Bronchial epithelial cell (primary cell): ENCODE results near the gene CRTC2. TPM values are rescaled to one million over a fixed set of nuclear protein-coding genes. Genes with fewer than 3 reads are reported as not detected.

ENCODE experiments used
- DNase-seq: peaks from one replicate; pipeline ENCODE4 v3.0.0-alpha.2; 2010; ENCODE audit warnings: low read depth
- FAIRE-seq: peaks from 2 replicates; lab custom pipeline; 2011; peaks lifted over from hg19 to GRCh38; lab: Jason Lieb, UNC
- H3K27me3 ChIP-seq: 2 replicates; pipeline ENCODE4 v1.5.1; 2011; ENCODE audit warnings: low read length; ENCODE audit not compliant: control insufficient read depth, insufficient read depth
- H3K36me3 ChIP-seq: 2 replicates; pipeline ENCODE4 v1.5.1; 2011; ENCODE audit warnings: low read length; ENCODE audit not compliant: control insufficient read depth, insufficient read depth
- H3K4me3 ChIP-seq: 2 replicates; pipeline ENCODE4 v1.5.1; 2011; ENCODE audit warnings: mild to moderate bottlenecking, low read depth, low read length, control low read depth
- CTCF ChIP-seq: IDR thresholded peaks from 2 replicates; pipeline ENCODE4 v1.5.1; 2011; ENCODE audit warnings: mild to moderate bottlenecking, moderate library complexity, low read length, control low read depth, inconsistent platforms; ENCODE audit not compliant: insufficient read depth, severe bottlenecking
- total RNA-seq: library from RNA; depleted of rRNA; stranded (reverse); fragments of >200 nt; gene quantifications from 2 replicates; pipeline ENCODE4 v1.2.1, GENCODE V29; 2014

Gene CRTC2
- total RNA-seq, 1 donor from 2014 or later, result 2.6 TPM

- Histone ChIP-seq H3K4me3 (no peak overlapping the region), H3K27me3 (no peaks in the 10 kb centered on the region), H3K36me3 (peaks cover 19% of the 10 kb centered on the region)
- DNase-seq, result no peak
- no peak for TF ChIP-seq CTCF
- no peak for FAIRE-seq
Observed at GRCh38 chr1:153928791-153929341, 29.5 kb downstream of the CRTC2 start.

DNA sequence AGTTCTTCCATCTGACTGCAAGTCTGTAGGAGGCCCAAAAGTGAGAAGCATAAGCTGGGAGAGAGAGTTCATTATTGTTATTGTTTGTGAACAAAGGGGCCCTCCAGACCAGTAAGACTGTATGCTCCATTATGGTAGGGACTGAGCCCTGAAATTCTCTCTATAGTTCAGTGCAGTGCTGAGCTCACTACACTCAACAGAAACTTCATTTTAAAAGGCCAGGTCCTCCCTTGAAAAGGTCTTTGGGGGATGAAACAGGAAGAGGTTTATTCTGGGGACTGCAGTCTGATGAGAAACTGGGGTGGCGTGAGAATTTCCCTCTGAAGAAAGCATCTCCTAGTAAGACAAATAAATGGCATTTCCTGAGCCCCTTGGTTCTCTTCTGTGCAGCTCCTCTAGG is 30.2 kb downstream of the CRTC2 start:
- TF ChIP-seq CTCF, result no peak
- no peak for FAIRE-seq

GRCh38 chr1:153926405-153926804 is 32.0 kb downstream of the CRTC2 start:
- Histone ChIP-seq H3K27me3 (no peaks in the 10 kb centered on the region), H3K36me3 (peaks cover 9% of the 10 kb centered on the region), H3K4me3 (no peak overlapping the region)
- FAIRE-seq, result no peak
- no peak for TF ChIP-seq CTCF
- no peak for DNase-seq

More for the DNA sequence above, 30.2 kb downstream of the CRTC2 start:
- Histone ChIP-seq H3K36me3 (peaks cover 15% of the 10 kb centered on the region), H3K27me3 (no peaks in the 10 kb centered on the region), H3K4me3 (no peak overlapping the region)
- DNase-seq, result no peak

DNA sequence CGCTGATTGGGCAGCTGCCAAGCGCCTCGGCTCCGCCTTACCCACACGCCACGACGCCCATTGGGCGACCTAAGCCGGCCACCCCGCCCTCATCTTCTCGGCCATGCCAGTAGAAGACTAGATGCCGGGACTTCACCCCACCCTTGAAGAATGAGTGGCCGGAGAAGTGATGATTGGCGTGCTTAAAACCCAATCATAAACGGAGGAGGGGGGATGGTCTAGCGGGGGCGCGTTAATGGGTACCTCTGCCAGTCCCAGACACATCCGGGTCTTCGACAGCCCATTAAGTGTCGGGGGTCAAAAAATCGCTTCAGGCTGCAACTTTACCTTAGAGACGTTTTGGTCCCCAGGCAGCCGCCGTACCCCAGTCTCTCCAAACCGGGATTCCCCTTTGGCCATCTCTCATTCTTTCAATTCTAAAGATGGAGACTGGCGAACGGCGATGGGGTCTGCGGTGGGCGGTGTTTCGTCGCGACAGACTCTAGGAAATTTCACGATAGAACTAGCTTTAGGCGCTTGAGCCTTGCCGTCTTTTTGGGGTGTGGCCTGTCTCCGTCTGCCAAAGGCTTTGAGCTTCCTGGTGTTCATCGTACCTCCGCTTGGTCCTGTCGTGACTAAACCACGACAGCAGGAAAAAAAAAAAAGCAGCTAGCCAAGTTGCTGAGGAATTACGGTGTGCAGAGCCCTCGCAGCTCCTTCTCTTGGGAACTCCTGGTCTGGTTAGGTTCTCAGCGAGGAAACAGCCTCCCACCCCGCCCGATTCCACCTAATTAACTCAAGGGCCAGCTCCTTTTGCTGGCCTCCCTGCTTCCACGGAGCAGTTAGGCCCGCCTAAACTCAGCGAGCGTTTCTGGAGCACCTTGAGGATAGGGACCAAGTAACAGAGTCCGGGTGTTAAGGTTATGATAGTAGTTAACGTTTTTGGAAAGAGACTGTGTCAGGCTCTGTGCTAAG is 35.2 kb downstream of the CRTC2 start, which contains the start of gene GATAD2B:
Gene GATAD2B, minus strand, starts transcription at position 1 of the 954 bp plus-strand sequence. CDS start 94,625 bp downstream, outside the sequence.
- Histone ChIP-seq H3K4me3 (peak within 1 kb of the TSS; percentile 42), H3K36me3 (no peaks in the 10 kb centered on the region), H3K27me3 (no peaks in the 10 kb centered on the region)
- no peak for TF ChIP-seq CTCF
- DNase-seq, result peak; percentile 98
- no peak for FAIRE-seq

DNA sequence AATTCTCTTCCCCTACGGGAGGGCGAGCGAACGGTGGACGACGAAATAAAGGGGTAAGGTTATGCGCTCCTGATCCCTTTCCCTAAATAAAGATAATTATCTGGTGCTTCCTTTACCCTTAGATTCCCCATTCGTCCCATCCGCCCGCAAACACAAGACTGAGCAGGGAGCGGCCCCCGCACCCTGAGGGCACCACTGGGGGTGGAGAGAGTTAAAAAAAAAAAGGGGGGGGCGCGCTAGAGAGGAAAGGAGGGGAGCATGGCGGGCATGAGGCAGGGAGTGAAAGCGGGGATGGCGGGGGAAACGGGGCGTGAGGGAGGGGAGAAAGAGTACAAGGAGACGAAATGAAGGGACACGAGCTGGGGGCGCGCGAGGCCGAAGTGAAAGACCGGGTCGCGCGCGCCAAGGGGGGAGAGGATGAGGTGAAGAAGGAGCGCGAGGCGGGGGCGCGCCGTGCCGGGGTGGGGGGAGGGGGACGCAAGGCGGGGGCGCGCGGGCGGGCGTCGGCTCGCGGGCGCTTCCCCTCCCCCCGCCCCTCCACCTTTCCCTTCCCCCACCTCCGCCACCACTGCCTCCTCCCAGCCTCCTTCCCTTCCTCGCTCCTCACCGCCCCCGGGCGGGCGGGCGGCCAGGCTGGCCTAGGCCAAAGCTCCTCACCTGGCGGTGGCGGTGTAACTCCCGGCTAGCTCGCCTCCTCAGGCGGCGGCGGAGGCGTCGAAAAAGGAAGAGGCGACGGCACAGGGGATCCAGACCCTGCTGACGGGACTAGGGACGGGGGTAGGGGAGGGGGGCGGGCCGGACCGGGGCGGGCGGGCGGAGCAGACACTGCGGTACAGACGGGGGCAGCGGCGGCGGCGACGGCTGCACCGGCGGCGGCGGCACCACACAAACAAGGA is 36.1 kb downstream of the CRTC2 start:
- FAIRE-seq, result no peak

More for the DNA sequence above, 36.1 kb downstream of the CRTC2 start:
- peak; percentile 20 for TF ChIP-seq CTCF
- peak; percentile 42 for DNase-seq
- Histone ChIP-seq H3K36me3 (peaks cover 3% of the 10 kb centered on the region), H3K27me3 (no peaks in the 10 kb centered on the region), H3K4me3 (peak overlapping the region; percentile 42)
